EL (cell line): Measurements from ENCODE around the gene SLC25A43.
"Not testable (repeated sequence)": the region's sequence is repeated elsewhere in the genome, so short reads cannot be mapped to it uniquely, and the experiment has no call there.

ENCODE experiments used
- DNase-seq: peaks from one replicate; pipeline ENCODE4 v3.0.0-alpha.2; 2016

Gene SLC25A43

DNA sequence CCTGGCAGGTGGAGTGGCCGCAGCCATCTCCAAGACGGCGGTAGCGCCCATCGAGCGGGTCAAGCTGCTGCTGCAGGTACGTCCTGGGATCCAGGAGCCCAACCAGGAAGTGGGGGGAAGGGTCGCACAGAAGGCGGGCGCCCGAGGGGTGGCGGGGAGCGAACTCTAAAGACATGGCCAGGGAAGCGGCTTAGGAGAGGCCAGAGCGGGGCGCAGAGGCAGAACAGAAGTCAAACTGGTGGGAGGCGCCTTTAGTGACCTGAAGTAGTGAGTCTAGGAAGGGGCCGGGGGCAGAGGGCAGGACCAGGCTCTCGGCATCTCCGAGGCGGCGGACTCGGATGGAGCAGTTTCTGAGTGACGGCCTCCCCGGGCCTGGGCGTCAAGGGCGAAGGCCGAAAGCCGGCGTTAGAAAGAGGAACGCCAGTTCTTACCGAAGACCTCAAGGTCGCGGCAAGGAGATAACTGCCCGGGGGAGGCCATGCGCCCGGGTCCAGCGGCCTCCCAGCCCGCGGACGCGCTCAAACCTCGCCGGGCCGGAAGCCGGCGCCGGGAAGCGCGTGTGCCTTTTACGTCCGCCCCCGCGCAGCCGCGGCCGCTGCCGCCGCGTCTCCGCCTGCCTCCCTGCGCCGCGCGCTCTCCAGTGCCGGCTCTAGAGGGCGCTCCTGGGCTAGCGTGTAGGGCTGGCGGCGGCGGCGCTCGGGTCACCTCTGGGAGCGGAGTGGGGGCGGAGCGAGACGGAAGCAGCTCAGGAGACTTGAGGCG is 69.6 kb downstream of the SLC25A43 start:
- peak; percentile 77 for DNase-seq

DNA sequence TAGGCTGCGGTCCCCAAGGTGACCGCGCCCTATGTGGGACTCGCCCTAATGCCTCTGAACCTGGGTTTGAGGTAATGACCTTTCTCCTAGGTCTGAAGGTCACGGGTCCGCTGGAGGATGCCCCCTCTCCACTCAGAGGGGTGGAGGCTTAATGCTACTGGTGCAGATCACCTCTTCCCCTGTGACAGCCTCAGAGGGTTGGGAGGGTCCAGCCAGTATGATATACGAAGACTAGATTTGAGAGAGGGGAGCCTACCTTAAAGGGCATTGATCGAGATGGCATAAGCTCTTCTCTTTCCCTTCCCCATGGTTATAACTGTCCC is 70.1 kb downstream of the SLC25A43 start:
- no peak for DNase-seq

DNA sequence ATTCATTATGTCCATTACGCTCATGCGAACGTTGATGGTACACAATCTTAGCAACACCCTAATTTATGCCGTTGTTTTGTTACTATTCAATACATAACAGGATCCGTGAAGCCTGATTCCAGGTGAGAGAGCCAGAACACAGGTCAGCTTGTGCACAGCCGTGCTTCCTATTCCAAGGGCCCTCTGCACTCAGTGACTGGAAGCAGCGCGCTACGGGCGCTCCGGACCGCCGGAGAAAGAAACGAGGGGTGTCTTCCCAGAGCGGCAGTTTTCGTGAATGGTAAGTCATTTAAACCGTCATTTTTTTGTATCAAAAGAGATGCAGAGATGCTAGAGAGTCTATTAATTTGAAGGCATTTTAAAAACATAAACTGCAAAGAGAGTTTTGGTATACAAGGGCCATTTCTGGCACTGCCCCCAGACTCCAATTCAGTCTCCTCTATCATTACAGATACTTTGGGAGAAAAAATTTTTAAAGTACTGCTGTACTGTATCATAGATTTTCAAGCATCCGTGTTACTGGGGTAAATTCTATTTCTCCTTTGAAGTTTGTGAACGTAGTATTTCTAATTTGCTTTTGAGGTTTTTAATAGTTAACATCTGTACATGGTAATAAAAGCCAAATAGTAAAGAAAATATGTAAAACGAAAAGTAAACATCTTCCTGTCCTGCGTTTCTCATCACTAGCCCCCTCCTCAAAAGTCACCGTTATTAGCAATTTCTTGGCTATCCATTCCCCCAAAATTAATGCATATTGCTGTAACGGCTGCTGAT is 75.7 kb downstream of the SLC25A43 start:
- no peak for DNase-seq

DNA sequence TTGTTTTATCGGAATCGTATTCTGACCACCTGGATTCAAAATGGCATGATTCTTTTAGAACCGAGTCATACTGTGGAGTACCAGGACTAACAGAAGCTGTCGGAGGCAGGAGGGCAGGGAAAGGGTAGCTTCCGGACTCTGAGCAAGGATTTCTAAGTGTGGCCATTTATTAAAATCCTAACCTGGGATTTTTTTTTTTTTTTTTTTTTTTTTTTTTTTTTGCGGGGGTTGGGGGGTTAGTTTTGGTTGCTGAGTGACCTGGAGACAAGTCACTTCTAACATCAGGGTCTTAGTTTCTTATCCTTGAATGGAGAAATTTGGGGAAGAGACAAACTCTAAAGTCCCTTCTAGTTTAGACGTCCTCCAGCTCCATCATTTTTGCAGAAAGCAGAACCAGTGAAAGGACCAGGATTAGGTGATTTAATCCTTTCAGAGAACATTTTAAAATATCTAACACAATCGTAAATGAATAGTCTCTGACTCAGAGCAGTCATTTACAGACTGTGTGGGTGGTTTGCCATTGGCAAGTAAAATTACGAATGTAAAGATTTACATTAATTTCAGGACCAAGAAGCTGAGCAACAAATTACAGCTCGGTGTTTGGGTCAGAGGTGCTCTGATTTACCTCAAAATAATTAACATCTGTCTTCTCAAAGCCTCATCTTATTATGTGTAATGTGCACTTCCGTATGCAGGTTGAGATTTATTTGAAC is 76.4 kb downstream of the SLC25A43 start:
- DNase-seq, result no peak

DNA sequence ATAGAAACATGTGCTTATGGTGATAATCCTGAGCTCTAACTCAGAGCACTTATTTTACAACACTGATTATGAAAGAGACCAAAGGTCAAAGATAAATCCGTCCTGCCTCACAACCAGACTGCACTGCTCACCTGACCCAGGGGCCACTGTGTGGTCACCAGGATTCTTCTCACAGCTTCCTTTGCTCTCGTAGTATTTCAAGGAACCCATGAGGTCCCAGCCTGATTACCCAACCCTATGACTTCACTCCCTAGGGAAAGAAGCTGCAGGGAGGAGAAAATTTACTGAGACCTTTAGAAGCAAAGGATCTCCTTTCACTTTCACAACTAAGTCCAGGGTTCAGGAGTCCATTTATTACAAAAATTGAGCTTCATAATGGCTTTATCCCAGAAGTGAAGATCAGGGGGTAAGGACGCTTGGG is 78.7 kb downstream of the SLC25A43 start:
- DNase-seq, result peak; percentile 76

DNA sequence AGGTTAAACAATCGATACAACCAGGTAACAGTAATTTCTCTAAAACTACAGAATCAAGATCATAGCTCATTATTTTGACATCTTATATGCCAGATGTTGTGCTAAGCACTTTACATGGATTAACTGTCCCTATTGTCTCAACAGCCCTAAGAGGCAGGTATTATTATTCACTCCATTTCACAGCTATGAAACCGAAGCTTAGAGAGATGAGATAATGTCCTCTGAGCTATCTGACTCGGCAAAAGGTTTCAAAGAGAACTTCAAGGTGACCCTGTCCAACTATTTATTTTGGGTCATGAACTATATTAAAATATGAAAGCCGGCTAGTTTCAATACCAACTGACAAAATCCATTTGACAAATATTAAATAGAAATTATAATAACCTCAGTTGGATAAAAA is 79.4 kb downstream of the SLC25A43 start:
- DNase-seq, result no peak

DNA sequence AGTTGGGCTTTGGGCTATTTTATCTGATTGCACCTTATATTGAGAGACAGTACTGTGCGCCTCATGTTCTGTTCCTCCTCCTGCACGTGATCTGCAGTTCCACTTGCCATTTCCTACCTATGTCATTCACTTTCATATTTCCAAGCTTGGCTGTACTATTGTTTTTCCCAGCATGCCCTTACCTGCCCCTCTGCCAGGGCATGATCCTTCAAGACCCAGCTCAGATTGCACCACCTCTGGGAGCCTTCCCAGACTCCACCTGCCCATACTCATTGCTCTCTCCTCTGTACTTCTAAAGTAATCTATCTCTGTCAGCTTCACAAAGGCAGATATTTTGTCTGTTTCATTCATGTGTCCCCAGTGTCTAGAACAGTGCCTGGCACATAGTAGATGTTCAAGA is 80.7 kb downstream of the SLC25A43 start:
- no peak for DNase-seq

DNA sequence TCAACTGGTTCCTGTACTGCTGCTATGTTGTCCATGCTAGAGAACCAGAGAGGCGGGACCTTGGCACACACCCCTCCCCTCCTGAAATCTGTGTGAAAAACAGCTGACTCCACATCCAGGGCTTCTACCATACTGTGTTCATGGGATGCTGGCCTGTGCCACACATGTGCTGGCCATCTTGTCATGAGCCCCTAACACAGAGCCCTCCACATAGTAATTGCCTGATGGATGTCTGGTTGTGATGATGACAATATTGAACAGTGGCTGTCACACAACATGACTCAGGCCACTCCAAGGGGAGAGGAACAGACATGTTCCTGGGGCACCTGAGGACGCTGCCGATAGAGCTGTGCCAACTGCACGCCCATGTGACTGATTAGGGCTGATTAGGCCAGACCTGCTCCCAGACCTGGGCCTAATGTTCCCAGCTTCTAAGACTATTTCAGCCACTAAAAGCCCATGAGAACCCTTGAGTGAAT is 82.2 kb downstream of the SLC25A43 start:
- no peak for DNase-seq

DNA sequence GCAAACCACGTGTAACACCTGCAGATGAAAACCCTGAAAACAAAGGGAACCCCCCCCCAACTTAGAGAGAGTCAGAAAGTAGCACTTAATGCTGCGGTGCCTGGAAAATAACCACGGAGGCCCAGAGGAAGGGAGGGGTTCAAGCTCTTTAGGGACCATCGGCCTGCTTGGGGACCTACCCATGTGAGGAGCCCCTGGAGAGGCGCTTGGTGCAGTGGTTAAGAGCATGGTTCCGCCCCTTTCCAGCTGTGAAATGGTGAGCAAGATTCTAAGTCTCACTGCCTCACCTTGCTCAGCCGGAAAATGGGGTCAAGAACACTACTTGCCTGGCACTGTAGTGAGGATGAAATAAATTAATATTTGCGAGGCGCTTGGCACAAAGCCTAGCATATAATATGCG is 82.9 kb downstream of the SLC25A43 start:
- DNase-seq, result no peak

DNA sequence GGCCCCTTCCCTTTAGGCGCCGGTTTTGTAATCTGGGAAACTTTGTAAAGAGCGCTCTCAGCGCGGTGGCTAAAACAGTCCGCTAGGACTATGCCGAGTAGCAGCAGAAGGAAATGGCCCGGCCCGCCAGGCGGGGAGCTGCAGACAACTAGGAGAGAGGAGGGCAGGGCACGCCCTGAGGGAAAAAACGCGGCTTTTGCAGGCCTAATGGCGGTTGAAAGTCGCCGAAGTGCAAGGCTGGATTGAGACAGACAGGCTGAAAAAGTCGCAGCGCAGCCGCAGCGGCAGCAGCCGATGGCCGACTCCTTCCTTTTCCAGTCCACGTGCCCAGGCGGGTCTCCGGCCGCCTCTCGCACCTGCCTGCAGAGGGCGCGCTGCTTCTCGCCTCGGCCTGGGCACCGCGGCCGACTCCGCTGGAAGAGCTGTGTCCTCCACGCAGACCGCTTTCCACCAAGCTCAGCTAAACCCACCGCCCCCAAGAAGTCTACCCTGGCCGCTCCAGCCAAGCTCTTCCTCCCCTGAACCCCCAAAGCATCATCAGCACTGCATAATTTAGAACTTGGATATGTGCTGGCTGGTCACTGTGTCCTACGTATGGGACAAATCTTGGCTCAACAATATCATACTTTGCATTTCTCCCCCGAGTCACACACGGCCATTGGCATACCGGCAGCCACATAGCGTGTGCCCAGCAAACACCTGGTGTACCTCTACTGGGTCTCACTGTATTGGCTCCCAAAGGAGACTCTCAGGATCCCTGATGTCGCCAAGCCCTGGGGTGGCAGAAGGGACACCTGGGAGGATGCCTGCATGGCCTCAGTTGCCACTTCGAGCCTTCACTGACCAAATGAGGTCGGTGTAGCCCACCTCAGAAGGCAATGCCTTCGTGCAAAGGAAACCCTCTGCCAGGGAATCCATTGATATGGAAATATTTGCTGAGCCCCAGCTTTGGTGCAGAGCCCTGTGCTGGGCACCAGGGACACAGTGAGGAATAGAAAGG is 83.6 kb downstream of the SLC25A43 start:
- peak; percentile 68 for DNase-seq

DNA sequence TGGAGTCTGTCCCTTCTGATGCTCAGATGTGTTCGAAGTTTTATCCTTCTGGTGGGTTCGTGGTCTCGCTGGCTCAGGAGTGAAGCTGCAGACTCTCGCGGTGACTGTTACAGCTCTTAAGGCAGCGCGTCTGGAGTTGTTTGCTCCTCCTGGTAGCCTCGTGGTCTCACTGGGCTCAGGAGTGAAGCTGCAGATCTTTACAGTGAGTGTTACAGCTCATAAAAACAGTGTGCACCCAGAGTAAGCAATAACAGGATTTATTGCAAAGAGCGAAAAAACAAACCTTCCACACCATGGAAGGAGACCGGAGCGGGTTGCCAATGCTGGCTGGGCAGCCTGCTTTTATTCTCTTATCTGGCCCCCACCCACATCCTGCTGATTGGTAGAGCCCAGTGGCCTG is 87.6 kb downstream of the SLC25A43 start:
- no peak for DNase-seq

DNA sequence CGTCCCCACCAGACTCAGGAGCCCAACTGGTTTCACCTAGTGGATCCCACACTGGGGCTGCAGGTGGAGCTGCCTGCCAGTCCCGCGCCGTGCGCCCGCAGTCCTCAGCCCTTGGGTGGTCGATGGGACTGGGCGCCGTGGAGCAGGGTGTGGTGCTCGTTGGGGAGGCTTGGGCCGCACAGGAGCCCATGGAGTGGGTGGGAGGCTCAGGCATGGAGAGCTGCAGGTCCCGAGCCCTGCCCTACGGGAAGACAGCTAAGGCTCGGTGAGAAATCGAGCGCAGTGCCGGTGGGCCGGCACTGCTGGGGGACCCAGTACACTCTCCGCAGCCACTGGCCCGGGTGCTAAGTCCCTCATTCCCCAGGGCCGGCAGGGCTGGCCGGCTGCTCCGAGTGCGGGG is 88.6 kb downstream of the SLC25A43 start:
- not testable (repeated sequence) for DNase-seq

DNA sequence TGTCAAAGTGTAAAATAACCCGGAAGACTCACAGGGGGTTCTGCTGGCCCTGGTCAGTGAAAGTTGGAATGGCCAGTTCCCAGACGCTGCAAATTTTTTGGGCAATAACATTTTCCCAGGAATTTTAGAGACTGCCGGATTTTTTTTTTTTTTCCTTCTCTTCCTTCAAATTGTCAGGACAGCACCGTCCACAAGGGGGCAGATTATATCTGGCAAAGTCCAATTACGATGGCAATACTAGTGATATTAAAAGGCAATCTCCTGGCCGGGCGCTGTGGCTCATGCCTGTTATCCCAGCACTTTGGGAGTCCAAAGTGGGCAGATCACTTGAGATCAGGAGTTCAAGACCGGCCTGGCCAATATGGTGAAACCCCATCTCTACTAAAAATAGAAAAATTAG is 89.6 kb downstream of the SLC25A43 start:
- DNase-seq, result peak; percentile 44

DNA sequence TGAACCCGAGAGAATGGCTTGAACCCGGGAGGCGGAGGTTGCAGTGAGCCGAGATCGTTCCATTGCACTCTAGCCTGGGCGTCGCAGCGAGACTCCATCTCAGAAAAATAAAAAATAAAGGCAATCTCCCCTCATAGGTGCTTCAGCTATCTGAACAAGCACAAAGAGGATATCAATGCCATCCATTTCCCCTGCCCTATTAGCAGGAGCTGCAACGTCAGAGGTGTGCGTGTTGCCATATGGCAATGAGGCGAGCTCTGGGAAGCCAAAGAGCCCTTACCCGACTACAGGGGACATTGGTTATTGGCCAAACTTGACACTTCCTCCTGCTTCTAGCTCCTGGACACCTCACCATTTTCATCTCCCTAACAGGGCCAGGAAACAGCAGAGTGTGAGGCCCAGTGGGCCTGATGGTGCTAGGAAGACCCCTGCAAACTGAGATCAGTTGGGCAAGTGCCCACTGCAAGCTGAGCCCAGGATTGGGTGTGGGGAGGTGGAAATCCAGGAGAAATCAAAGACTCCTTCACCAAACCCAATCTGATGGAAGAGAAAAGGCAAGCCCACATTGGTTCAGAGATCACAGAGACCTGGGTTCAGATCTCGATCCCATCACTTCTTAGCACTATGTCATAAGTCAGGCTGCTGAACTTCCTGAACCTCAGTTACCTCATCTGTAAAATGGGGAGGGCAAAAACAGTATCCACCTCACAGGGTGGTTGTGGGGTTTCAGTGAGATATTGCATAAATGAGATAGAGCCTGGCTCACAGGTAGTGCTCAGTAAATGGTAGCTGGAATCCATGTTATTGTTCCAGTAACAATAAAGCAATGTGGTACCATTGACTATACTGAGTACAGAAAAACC is 90.3 kb downstream of the SLC25A43 start:
- no peak for DNase-seq

DNA sequence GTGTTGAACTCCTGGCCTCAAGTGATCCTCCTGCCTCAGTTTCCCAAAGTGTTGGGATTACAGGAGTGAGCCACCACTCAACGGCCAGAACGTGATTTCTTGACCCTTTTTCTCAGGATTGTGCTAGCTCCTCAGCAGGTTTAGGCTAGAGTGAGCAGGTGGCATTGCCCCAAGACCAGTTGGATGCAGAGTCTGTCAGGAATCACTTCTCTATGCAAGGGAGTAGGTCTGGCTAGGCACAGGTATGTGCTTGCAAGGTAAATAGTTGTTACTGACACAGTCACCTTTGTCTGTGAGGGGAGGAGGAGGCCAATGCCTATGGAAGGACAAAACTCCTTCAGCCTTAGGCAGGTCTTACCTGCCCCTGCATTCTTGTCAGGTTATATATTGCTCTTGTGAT is 93.3 kb downstream of the SLC25A43 start:
- DNase-seq, result no peak

DNA sequence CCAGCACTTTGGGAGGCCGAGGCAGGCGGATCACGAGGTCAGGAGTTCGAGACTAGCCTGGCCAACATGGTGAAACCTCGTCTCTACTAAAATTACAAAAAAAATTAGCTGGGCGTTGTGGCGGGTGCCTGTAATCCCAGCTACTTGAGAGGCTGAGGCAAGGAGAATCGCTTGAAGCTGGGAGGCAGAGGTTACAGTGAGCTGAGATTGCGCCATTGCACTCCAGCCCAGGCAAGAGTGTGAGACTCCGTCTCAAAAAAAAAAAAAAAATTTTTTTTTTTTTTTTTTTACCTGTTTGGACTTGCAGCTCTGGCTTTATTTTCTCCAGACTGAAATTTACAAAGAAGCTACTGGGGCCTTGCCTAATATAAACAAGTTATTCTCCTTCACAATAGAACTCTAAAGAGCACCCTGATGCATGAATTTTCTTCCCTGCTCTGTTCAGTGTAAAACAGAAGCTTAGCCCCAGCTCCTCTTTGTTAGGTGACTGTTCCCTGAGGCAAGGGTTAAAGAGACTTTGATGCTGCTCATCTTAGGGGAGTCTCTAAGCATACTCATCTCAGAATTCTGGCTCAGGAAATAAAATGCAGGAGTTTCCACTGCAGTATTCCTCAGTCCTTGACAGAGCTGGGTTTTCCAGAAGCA is 94.8 kb downstream of the SLC25A43 start:
- not testable (repeated sequence) for DNase-seq

DNA sequence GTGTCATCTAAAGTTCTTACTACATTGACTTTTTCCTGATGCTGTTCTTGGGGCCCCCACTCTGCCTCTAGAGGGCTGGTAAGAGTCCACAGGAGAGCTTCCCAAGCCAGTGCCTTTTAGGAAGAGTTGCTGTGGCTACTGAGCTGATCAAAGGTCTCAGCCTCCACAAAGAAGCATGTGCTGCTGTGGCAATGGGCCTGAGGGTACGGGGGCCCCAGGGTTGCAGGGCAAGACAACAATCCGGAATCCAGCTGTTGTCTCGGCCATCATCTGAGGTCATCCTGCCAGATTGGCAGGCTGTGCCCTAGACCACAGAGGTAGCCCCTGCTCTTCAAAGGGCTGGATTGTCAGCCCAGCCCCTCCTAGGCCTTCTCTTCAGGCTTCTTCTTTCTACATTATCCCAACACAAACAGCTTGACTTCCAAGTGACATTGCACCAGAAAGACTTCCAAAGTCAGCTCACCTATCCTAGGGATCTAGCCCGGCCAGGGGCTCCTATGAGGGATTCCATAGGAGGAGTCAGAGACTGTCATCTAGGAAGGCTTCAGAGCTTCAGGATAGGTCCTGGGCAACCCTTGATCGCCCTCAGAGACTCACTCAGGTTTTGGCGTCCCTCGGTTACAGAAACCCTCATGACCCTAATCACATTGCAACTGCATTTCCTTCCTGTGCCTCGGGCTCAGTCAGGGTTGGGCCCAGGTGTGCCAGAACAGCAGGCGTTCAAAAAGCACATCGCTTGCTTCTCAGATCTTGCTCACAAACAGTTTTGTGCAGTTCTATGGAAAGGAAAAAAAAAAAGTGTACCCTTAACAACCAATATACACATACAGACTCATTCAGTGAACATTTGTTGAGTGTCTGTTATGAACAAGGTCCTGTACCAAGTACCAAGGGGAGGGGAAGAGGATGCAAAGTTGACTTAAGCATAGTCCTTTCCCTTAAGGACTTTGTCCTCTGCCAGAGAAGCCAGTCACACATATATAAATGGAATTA is 96.9 kb downstream of the SLC25A43 start:
- no peak for DNase-seq

DNA sequence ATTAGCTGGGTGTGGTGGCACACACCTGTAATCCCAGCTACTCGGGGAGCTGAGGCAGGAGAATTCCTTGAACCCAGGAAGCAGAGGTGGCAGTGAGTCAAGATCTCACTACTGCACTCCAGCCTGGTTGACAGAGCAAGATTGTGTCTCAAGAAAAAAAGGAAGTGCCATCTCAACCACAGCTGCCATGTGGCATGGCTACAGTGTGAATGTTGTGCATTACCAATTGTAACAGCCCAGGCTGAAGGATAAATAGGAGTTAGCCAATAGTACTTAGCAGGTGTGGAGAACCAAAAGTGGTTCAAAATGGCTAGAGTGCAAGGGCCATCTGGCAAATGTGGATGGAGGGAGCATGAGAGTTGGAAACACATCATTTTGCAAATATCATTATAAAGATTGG is 98.0 kb downstream of the SLC25A43 start:
- DNase-seq, result no peak

DNA sequence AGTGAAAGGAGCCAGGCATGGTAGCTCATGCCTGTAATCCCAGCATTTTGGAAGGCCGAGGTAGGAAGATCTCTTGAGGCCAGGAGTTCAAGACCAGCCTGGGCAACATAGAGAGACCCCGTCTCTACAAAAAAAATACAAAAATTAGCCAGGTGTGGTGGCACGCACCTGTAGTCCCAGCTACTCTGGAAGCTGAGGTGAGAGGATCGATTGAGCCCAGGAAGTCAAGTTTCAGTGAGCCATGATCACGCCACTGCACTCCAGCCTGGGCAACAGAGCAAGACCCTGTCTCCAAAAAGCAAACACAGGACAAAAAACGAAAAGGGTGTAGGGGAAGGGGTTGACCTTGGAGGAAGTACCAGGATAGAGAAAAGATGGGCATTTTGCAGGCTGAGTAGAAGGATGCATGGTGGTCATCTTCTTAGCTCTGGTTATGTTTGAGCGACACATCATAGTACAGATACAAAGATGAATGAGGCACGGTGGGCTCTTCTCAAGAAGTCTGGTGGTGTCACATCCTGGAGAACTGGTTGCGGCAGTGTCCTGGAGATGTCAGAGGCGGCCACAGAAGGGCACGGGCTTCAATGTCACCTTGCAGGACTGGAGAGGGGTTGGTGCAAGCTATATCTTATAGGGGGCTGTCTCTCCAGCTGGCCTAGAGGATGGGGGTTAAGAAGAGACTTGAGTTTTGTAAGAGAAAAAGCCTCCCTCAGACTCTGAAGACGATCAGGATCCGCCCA is 101.1 kb downstream of the SLC25A43 start:
- no peak for DNase-seq
